Heart right ventricle (tissue), 16 donors: Measurements from ENCODE around the gene GNAO1. TPM values are rescaled to one million over a fixed set of nuclear protein-coding genes. Genes with fewer than 3 reads are reported as not detected.

Source experiments
- ATAC-seq, 8 donors: fragments of 200-7000 bp; cut with Tn5 transposase; one replicate each; pipeline ENCODE4 v1.9.1; 2020; ENCODE audit warnings: mild to moderate bottlenecking in 8 of 8, moderate library complexity in 8 of 8, moderate number of reproducible peaks in 1 of 8
- DNase-seq, 2 donors: peaks; one replicate each; pipeline ENCODE4 v3.0.0-alpha.2; 2020
- H3K27ac ChIP-seq, 10 donors: fragments of 200-600 bp; sonication (generic) in 2 of 10; one replicate each; pipeline versions ENCODE4 v1.5.0 to v1.8.0; 2020 to 2022; ENCODE audit warnings: mild to moderate bottlenecking in 3 of 10
- H3K27me3 ChIP-seq, 7 donors: fragments of 200-600 bp; one replicate each; pipeline ENCODE4 v1.8.0; 2021 to 2022; ENCODE audit warnings: mild to moderate bottlenecking in 2 of 7
- H3K36me3 ChIP-seq, 9 donors: fragments of 200-600 bp; sonication (generic) in 1 of 9; one replicate each; pipeline versions ENCODE4 v1.5.0 to v1.8.0; 2020 to 2022; ENCODE audit warnings: mild to moderate bottlenecking in 2 of 9
- H3K4me1 ChIP-seq, 9 donors: fragments of 200-600 bp; sonication (generic) in 1 of 9; one replicate each; pipeline versions ENCODE4 v1.5.0 to v1.8.0; 2020 to 2022; ENCODE audit warnings: mild to moderate bottlenecking in 4 of 9
- H3K4me3 ChIP-seq, 10 donors: fragments of 200-600 bp; sonication (generic) in 2 of 10; one replicate each; pipeline versions ENCODE4 v1.5.0 to v1.8.0; 2020 to 2022; ENCODE audit warnings: mild to moderate bottlenecking in 7 of 10, moderate library complexity in 2 of 10
- H3K9me3 ChIP-seq, 11 donors: fragments of 200-600 bp in 10 of 11; sonication (generic) in 2 of 11; one replicate each; pipeline versions ENCODE4 v1.5.0 to v1.8.0; 2013 to 2022; ENCODE audit warnings: mild to moderate bottlenecking in 2 of 11, control low read depth in 1 of 11, moderate library complexity in 1 of 11
- CTCF ChIP-seq, 9 donors: fragments of 200-600 bp; sonication (generic) in 2 of 9; IDR thresholded peaks; one replicate each; pipeline versions ENCODE4 v1.5.0 to v1.8.0; 2021 to 2022; ENCODE audit warnings: antibody characterized with exemption in 9 of 9, mild to moderate bottlenecking in 5 of 9, moderate library complexity in 1 of 9
- WGBS, 2 donors: extraction: QIAGEN DNeasy Blood & Tissue Kit; methylation state at CpG; one replicate each; pipeline ENCODE4 v1.1.7; 2013; ENCODE audit warnings: inconsistent platforms in 1 of 2; 5-methylcytosine and 5-hydroxymethylcytosine counted together
- intact Hi-C, 10 donors: fragments of 100-400 bp; cut with DNase I; formaldehyde crosslinking; loops; one replicate each; pipeline versions ENCODE4 v1.11.1 to v1.14.2; 2022
- polyA plus RNA-seq, 2 donors: library from polyadenylated mRNA; stranded (reverse); fragments of 200-250 nt; gene quantifications; one replicate each; pipeline ENCODE4 v1.2.3, GENCODE V29; 2013
- total RNA-seq, 10 donors: library from RNA; stranded (reverse); fragmentation: NEBNext Ultra II Directional in 3 of 10; extraction: Animal tissue kit (Norgen Biotek cat#: 25700) in 3 of 10; gene quantifications; one replicate each; pipeline versions ENCODE4 v1.2.1 to v1.2.4, GENCODE V29; 2021 to 2023
- donor health status: Arrhythmogenic right ventricular cardiomyopathy.
- donor health status: ischemic (EF 13 %, LVEDD 7.1; RV severe dilation, severe dysfunction).
- donor health status: healthy with polysubstance abuse.
- donor health status: DM: no; HTN: yes; CAD: no.
- donor health status: DM: no; HTN: no; CAD: no.
- donor health status: ischemic (EF 25% LVEDD 6.9; RV normal size, moderate dysfunction).
- donor health status: ischemic (EF 25% LVEDD 5.7; RV mildly dilated, moderate dysfunction).
- donor health status: healthy.
- donor health status: DM: yes; HTN: yes; CAD: no.
- donor health status: Ischemic cardiomyopathy.
- donor health status: ischemic (EF 35%, LVEDD 5.7; RV mildly dilated, moderate dysfunction).
- donor health status: nonischemic (EF 11% LVEDD 7.7; RV severe dilation, severe dysfunction).
- donor health status: DM: yes; HTN: yes; CAD: no.
- donor health status: PGD.
- donor health status: ischemic (EF 29% LVEDD 5.4; RV normal size, mild dysfunction).
- donor health status: nonischemic (EF 23%, LVEDD 6.1; RV moderate dilation, normal function).

GNAO1 gene
- total and polyA plus RNA-seq, 12 donors: 1.4 to 36.7 (median 13.5) TPM

GRCh38 chr16:56344518-56345405 lies 153.5 kb downstream of the GNAO1 start:
- intact Hi-C loops: no loop called here
- H3K27ac ChIP-seq: no peak overlapping the region
- H3K4me1 ChIP-seq: no peaks in the 10 kb centered on the region
- no peak overlapping the region for H3K4me3 ChIP-seq
- no peak for ATAC-seq
- TF ChIP-seq CTCF (IDR thresholded peaks at IDR 0.05): no peak
- DNase-seq: no peak
- 81 to 84% methylated on average over 18 of the region's 18 CpGs for WGBS, 2 donors
- H3K36me3 ChIP-seq: peaks cover 0 to 4% (median 0%) of the 10 kb centered on the region in 9 donors
- H3K27me3 ChIP-seq: no peaks in the 10 kb centered on the region
- no peaks in the 10 kb centered on the region for H3K9me3 ChIP-seq

GRCh38 chr16:56345406-56346050 lies 154.2 kb downstream of the GNAO1 start:
- Histone ChIP-seq H3K36me3 (peaks cover 0 to 4% (median 0%) of the 10 kb centered on the region in 9 donors), H3K4me1 (no peaks in the 10 kb centered on the region), H3K27me3 (no peaks in the 10 kb centered on the region), H3K9me3 (no peaks in the 10 kb centered on the region), H3K4me3 (no peak overlapping the region), H3K27ac (no peak overlapping the region)
- DNase-seq (no peak), ATAC-seq (no peak)
- TF ChIP-seq CTCF (IDR thresholded peaks at IDR 0.05): no peak
- intact Hi-C loops: no loop called here
- 93 to 94% methylated on average over 13 of the region's 13 CpGs for WGBS, 2 donors

GRCh38 chr16:56346131-56346890 lies 155.0 kb downstream of the GNAO1 start:
- intact Hi-C loops: no loop called here
- H3K4me1 ChIP-seq: no peaks in the 10 kb centered on the region
- no peak overlapping the region for H3K4me3 ChIP-seq
- no peaks in the 10 kb centered on the region for H3K9me3 ChIP-seq
- DNase-seq (no peak), ATAC-seq (no peak)
- peaks cover 0 to 4% (median 0%) of the 10 kb centered on the region in 9 donors for H3K36me3 ChIP-seq
- no peaks in the 10 kb centered on the region for H3K27me3 ChIP-seq
- no peak for TF ChIP-seq CTCF (IDR thresholded peaks at IDR 0.05)
- 92% methylated on average over 15 of the region's 15 CpGs for WGBS, 2 donors
- no peak overlapping the region for H3K27ac ChIP-seq

- Histone ChIP-seq H3K4me3 (no peak overlapping the region), H3K4me1 (no peaks in the 10 kb centered on the region), H3K9me3 (no peaks in the 10 kb centered on the region), H3K27ac (no peak overlapping the region), H3K36me3 (peaks cover 0 to 4% (median 0%) of the 10 kb centered on the region in 9 donors), H3K27me3 (no peaks in the 10 kb centered on the region)
- TF ChIP-seq CTCF (IDR thresholded peaks at IDR 0.05): no peak
- intact Hi-C loops: no loop called here
- ATAC-seq: no peak
- WGBS, 2 donors: 79 to 90% methylated on average over 8 of the region's 8 CpGs
- DNase-seq: no peak
Observed at GRCh38 chr16:56347166-56347565, 155.9 kb downstream of the GNAO1 start.
